GM18873 (cell line): ENCODE data around the gene SIL1.
"Not testable (repeated sequence)": the region's sequence is repeated elsewhere in the genome, so short reads cannot be mapped to it uniquely, and the experiment has no call there.

Source experiments
- ATAC-seq: cut with Tn5 transposase; IDR thresholded peaks from one replicate; pipeline ENCODE4 v1.9.1; 2021; ENCODE audit warnings: mild to moderate bottlenecking, moderate library complexity, moderate number of reproducible peaks; ENCODE audit not compliant: unreplicated experiment, low FRiP score

SIL1 gene

DNA sequence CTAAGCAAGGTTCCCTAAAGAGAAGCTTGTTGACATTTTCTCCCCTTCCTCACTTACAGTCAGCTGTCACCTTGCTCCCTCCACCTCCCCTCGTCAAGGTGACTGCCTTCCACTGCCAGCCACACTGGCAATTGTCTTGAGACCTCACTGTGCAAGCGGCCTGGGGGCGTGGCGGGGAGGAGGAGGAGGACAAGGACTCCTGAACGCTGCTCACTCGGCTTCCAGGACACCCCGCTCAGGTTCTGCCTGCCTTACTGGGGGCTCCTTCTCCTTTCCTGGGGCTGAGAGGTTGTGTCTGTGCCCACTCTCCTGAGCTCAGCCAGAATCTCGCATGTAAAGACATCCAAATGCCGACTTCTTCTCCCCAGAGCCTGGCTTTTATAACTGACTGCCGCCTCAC, 262.7 kb downstream of the SIL1 start:
- no peak for ATAC-seq

DNA sequence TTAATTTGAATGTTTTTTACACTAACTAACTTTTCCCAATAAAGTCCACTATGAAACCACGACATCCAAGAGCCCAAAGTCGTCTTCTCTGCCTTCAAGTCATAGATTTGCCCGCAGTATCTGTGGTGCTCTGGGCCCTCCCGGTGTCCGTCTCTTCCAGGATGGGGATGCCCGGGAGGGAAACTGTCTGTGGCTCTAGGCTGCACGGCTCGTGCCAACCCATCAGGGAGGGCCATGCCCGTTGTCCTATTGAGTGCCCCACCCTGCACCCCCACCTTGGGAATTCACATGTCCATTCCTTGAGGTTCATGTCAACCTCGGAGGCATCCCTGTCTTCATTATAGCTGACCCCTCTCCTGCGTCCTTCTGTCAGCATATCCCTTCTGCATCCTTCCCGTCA, 263.2 kb downstream of the SIL1 start:
- ATAC-seq: no peak

DNA sequence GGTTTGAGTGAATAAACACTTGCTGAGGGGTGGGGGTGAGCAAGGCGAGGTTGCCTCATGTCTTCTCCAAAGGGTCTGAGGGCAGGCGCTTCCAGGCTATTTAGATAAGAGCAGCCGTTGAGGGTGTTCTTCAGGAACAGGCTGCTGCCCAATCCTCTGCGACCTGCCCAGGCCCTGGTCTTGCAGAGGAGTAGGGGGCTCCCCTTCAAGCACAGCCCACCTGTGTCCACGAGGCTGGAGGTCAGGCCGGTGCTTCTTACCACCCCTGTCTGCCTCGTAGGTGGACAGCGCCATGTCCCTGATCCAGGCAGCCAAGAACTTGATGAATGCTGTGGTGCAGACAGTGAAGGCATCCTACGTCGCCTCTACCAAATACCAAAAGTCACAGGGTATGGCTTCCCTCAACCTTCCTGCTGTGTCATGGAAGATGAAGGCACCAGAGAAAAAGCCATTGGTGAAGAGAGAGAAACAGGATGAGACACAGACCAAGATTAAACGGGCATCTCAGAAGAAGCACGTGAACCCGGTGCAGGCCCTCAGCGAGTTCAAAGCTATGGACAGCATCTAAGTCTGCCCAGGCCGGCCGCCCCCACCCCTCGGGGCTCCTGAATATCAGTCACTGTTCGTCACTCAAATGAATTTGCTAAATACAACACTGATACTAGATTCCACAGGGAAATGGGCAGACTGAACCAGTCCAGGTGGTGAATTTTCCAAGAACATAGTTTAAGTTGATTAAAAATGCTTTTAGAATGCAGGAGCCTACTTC, 264.5 kb downstream of the SIL1 start:
- ATAC-seq: no peak

DNA sequence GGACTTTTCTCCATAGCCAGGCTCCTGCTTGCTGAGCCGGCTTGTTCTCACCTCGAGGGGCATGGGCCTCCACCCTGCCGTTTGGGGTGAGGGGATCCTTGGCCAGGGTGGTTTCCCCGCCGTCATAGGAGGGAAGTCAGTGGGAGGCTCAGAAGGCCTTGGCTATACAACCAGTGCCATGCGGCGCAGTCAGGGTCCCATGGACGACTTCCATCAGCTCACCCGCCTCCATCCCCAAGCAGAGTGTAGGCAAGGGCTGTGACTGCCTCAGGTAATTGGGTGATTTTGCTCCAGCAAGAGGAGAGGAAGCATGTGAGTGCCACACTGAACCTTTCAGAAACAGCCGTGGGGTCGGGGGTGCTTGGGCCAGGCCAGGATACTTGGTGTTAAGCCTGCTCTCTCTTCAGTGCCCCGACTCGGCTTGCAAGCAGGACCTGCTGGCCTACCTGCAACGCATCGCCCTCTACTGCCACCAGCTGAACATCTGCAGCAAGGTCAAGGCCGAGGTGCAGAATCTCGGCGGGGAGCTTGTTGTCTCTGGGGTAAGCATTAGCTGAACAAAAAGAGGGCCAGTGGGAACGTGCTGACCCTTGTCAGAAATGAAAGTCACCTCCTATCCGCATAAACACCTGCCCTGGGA, 265.9 kb downstream of the SIL1 start:
- no peak for ATAC-seq

DNA sequence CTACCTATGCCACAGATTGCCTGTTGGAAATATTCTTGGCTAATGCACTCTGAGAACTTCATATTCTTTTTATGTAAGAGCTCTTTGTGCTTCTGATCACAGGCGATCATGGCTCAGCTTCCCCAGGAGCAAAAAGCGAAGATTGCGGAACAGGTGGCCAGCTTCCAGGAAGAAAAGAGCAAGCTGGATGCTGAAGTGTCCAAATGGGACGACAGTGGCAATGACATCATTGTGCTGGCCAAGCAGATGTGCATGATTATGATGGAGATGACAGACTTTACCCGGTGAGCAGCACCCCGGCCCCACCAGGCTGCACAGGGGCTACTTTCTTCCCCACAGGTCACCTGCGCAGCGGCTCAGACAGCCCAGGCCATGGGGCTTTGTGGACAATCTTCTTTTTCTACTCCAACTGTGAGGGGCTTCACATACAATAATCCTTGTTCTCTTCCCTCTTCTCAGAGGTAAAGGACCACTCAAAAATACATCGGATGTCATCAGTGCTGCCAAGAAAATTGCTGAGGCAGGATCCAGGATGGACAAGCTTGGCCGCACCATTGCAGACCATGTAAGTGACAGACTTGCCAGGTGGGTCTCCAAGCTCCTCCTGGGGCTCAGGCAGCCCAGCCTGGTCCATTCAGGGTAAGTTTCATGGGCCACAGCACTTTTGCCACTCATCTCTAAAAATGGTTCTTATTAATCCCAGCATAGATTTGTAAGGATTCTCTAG, 267.6 kb downstream of the SIL1 start:
- ATAC-seq: no peak

DNA sequence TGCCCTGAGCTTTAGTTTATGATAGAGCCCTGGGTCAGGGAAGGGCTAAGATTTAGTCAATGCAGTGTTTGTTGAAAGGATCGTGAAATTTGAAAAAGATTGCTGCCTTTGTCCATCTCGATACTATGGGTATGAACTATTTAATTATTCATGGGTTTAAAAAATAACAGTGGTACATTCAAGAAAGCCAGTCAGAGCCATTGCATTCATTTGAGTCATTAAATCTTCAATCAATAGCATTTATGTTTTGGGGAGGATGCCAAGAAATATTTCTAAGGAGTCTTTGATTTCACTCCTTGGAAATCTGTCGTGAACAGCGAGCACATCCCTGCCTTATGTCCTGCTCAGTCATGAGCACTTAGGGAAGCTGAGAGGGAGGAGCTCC, 268.6 kb downstream of the SIL1 start:
- no peak for ATAC-seq

DNA sequence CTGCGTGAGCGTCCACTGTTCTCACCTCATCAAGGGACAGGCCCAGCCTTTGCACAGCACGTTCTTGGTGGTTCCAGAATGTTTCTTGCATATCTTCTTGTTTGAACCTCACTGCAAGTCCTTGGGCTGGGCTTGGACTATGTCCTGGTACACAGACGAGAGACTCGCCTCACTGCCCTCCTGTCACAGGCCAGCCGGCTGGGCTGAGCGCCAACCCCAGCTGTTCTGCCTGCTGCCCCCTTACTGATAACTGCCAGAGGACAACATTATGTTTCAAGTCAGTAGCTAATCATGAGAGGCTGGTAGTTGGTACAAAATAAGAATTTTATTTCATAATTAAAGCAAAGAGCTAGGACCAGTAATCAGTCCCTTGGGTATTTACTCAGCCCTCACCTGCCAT, 270.2 kb downstream of the SIL1 start:
- no peak for ATAC-seq

DNA sequence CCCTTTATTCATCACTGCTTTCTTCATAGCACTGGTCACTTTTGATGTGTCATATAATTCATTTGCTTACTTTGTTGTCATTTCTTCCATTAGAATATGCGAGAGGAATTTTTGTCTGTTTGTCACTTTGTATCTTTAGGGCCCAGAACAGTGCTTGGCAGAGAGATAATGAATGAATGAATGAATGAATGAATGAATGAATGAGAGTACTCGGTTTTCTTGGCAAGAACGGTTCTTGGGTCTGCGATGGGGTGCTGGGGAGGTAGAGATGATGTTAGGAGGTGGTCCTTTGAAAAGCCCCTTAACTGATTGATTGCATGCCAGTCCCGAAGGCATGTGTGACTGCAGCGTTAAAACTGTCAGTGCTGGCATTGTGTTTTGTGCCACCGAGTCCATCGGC, 270.6 kb downstream of the SIL1 start:
- ATAC-seq: no peak

DNA sequence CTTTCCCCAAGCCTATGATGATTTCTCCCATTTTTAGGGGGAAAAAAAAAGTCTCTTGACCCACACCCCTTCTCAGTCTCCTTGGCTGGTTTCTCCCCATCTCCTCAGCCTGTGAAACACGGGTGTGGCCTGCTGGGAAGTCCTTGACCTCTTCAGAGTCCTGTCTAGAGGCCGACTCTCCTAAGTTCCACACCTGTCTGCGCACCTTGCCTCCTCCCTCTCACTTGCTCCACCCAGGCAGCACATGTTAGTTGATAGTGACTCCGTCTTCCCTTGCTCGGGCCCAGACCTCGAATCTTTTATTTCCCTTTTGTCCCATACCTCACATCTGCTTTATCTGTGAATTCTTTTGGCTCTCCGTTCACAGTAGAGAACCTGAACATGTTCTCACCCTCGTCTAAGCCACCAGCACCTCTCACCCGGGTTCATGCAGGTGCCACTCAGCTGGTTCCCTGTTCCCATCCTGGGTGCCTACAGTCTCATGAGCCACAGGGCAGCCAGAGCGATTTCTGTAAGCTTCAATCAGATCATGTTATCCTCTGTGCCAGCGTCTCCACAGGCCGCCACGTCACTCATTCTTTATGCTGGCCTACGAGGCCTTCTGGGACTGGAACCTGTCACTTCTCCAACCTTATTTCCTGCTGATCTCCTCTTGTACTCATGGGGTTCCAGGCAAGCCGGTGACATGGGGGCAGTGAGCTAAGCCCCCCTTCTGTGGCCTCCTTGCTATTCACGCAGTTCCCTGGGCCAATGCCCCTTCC, 271.3 kb downstream of the SIL1 start:
- ATAC-seq: no peak

DNA sequence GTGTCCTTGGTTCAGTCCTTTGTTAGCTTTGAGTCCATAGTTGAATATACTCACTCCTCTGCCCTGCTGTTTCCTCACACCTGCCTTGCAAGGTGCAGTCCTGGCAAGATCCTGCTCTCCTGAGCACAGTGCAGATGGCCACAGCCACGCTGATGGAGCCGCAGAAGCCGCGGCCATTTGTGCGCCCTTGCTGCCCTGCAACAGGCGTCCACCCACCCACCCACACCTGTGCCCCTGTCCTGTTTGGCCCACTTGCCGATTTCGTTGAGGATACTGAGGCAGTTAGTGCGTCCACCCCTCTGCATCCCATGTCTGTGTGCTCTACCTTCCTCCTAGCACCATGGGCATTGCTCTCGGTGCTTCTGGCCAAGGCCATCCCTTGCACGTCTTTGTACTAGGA, 271.9 kb downstream of the SIL1 start:
- no peak for ATAC-seq

DNA sequence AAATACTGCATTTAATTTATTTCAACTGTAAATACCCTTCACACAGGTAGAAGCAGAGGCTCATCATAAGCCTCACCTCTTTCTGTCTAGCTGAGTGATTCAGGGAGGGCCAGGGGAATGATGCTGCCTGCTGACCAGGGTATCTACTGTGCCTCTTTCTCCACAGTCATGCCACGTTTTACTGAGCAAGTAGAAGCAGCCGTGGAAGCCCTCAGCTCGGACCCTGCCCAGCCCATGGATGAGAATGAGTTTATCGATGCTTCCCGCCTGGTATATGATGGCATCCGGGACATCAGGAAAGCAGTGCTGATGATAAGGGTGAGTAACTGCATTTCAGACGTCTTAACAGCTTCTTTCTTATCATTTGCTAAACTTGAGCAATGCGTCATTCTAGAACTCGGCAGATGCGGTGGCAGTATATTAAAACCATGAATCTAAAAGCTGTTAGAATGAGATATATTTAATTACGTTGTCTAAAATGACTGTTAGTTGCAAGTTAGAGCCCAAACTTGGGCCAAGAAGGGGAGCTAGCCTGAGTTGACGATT, 273.0 kb downstream of the SIL1 start:
- no peak for ATAC-seq

DNA sequence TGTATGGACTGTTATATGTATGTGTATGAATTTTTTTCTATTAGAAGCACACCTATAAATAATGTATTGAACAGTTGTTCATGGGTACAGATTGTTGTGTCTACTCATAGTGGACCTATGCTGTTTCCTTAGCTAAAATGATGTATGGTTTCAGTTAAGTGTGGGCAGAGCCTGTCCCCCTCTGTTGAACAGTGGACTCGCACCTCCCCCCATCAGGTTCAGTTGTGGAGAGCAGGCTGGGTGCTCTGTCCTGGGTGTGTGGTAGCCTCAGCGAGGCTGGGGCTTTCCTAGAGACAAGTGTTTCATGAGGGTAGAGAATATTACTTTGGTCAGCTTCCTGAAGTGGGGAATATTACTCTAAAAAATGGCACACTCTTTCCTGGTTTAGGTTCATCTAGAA, 275.7 kb downstream of the SIL1 start:
- no peak for ATAC-seq

DNA sequence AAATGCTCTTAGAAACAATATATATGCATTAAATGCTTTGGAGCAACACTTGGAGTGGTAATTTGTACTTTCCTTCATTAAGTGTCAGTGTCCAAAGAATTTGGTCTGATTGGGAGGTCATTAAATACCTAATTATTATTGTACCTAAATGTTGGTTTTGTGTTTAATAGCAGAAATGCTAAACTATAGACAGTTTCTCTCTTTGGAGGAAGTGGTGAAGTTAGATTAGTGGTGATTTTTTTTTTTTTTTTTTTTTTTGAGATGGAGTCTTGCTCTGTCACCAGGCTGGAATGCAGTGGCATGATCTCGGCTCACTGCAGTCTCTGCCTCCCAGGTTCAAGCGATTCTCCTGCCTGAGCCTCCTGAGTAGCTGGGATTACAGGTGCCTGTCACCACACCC, 276.8 kb downstream of the SIL1 start:
- not testable (repeated sequence) for ATAC-seq

DNA sequence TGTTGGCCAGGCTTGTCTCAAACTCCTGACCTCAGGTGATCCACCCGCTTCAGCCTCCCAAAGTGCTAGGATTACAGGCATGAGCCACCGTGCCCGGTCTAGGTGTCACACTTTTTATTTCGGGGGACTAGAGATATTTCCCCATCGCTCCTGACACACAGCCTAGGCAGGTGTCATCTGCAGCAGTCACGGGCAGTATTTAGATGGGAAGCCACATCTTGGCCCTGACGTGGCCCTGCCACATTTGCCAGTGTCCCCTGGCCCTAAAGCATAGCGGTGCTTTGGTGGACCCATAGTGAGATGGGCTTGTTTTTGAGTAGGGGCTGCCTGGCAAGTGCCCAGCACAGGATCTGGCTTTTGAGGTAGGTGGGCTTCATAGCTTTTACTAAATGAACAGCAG, 278.0 kb downstream of the SIL1 start:
- ATAC-seq: no peak

DNA sequence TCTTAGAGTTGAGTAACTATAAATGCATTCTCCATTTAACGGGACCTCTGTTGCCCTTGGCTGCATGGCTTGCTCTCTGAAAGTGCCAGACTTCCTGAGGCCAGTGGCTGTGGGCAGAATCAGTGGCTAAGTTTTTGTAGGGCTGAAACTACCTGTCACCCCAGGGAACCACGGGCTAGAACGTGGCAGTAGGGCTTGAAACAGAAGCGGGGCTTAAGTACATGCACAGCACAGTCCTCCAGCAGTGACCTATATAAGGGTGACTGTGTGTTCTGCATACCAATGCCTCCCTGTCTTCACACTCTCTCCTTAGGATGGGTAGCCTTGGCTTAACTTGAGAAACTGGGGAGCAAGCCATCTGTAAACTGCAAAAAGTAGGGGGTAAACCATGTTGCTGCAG, 279.5 kb downstream of the SIL1 start:
- ATAC-seq: no peak

DNA sequence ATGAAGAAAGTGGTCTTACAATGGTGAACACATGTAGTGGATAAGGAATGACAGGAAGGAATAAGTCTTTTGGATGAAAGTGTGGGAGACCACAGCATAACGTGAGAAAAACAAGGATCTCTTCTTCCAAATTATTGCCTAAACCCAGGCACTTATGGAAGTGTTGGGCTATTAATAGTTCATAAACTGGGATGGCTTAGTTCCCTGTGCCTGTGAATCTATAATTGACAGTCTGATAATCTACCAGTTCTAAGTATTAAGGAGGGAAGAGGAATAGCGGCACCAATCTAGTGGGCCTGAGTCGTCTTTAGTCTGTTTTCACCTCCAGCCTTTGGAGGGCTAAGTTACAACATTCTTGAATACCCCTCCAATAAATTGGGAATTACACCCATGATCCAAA, 283.8 kb downstream of the SIL1 start:
- no peak for ATAC-seq

DNA sequence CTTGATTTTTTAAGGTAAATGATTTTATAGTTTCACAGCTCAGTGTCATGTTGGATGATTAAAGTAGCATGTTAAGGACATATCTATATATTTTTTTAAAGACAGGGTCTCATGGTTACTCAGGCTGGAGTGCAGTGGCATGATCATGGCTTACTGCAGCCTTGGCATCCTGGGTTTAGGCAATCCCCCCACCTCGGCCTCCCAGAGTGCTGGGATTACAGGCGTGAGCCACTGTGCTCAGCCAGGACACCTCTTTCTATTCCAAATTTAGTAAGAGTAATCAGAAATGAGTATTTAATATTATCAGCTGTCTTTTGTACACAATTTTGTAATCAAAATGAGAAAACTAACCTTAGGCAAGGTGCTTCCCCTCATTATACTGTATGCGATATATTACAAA, 284.4 kb downstream of the SIL1 start:
- no peak for ATAC-seq

DNA sequence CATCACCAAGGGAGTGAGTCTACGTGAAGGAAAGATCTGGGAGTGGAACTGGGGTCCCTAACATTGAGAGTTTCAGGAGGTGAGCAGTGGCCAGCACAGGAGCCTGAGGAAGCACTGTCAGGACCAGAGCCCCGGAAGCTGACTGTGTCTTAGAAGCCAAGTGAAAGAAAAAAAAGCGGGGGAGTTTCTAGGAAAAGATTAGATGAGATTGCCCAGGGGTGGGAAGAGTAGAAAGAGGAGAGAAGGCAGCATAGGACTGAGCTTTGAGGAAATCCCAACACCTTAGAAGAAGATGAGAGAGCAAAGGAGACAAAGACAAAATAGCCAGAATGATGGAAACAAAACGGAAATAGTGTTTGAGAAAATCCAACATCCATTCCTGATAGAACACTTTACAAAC, 286.1 kb downstream of the SIL1 start:
- no peak for ATAC-seq

DNA sequence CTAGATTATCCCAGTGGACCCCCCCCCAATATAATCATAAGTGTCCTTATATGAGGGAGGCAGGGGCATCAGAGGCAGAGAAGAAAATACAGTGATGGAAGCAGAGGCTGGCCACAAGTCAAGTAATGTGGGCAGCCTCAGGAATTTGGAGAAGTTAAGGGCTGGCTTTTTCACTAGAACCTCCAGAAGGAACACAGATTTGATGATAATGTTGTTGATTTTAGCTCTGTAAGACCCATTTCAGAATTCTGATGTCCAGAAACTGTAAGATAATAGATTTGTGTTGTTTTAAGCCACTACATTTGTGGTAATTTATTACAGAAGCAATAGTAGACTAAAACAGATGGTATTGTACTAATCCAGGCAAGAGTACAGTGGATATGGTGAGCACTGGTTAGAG, 286.7 kb downstream of the SIL1 start:
- no peak for ATAC-seq

DNA sequence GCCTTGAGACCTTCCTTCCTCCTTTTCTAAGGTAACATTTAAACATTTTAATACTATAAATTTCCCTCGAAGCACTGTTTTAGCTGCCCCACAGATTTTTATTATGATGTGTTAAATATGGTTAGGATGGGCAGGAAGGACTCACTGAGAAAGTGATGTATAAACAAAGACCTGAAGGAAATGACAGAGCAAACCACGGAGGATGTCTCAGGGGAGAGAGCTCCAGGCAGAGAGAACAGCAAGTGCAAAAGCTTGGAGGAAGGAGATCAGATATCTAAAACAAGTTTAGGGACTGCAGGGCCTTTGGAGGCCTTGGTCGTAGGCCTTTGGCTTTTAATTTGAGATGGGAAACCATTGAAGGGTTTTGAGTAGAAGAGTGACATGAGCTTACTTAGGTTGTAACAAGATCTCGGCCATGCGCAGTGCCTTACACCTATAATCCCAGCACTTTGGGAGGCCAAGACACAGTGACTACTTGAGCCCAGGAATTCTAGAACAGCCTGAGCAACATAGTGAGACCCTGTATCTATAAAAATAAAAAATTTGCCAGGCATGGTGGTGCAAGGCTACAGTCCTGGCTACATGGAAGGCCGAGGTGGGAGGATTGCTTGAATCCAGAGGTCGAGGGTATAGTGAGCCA, 287.5 kb downstream of the SIL1 start:
- no peak for ATAC-seq
